HG03575 (cell line): ENCODE results near the gene ZNF138.
"Not testable (repeated sequence)": the region's sequence is repeated elsewhere in the genome, so short reads cannot be mapped to it uniquely, and the experiment has no call there.

Experiments used
- ATAC-seq: cut with Tn5 transposase; IDR thresholded peaks from one replicate; pipeline ENCODE4 v1.9.1; 2021; ENCODE audit not compliant: unreplicated experiment, insufficient number of reproducible peaks, low FRiP score; ENCODE audit errors: extremely low read depth

The ZNF138 gene

GRCh38 chr7:64834989-64835388 lies 40.8 kb downstream of the ZNF138 start:
- no peak for ATAC-seq

GRCh38 chr7:64835856-64836255 lies 41.6 kb downstream of the ZNF138 start:
- not testable (repeated sequence) for ATAC-seq

- not testable (repeated sequence) for ATAC-seq
These were observed 43.8 kb downstream of the ZNF138 start for GRCh38 chr7:64838051-64838450.

GRCh38 chr7:64838691-64839090 lies 44.5 kb downstream of the ZNF138 start:
- no peak for ATAC-seq

- no peak for ATAC-seq
These were observed 45.7 kb downstream of the ZNF138 start for GRCh38 chr7:64839910-64840309.

- ATAC-seq = no peak
These were observed 55.2 kb downstream of the ZNF138 start for GRCh38 chr7:64849250-64849923.

GRCh38 chr7:64849924-64850499 lies 55.8 kb downstream of the ZNF138 start:
- no peak for ATAC-seq

GRCh38 chr7:64853679-64854078 lies 59.5 kb downstream of the ZNF138 start:
- no peak for ATAC-seq

- no peak for ATAC-seq
These were observed 60.7 kb downstream of the ZNF138 start for GRCh38 chr7:64854969-64855368.

GRCh38 chr7:64863021-64863420 lies 68.8 kb downstream of the ZNF138 start:
- ATAC-seq = no peak

GRCh38 chr7:64863530-64863929 lies 69.3 kb downstream of the ZNF138 start:
- not testable (repeated sequence) for ATAC-seq

- no peak for ATAC-seq
These were observed 69.7 kb downstream of the ZNF138 start for GRCh38 chr7:64863969-64864368.

GRCh38 chr7:64867863-64868440 lies 73.7 kb downstream of the ZNF138 start:
- ATAC-seq = no peak

- ATAC-seq = no peak
These were observed 74.3 kb downstream of the ZNF138 start for GRCh38 chr7:64868499-64868898.

- no peak for ATAC-seq
These were observed 75.0 kb downstream of the ZNF138 start for GRCh38 chr7:64869121-64869725.

- ATAC-seq = no peak
These were observed 75.8 kb downstream of the ZNF138 start for GRCh38 chr7:64869912-64870562.

- ATAC-seq = no peak
These were observed 76.4 kb downstream of the ZNF138 start for GRCh38 chr7:64870656-64871055.

GRCh38 chr7:64871761-64872160 lies 77.5 kb downstream of the ZNF138 start:
- no peak for ATAC-seq

GRCh38 chr7:64872351-64873154 lies 78.3 kb downstream of the ZNF138 start:
- no peak for ATAC-seq
